ENCODE results near the gene ZNF526.

ZNF526 gene

GRCh38 chr19:42197375-42197817 is 22.7 kb upstream of the ZNF526 start:
- no peak for DNase-seq

- DNase-seq: peak in 2 of 4 experiments; percentile 57 to 61
Measured at GRCh38 chr19:42198676-42199439, 21.3 kb upstream of the ZNF526 start.

- DNase-seq: peak in 2 of 4 experiments; percentile 17 to 42
Measured at GRCh38 chr19:42199440-42200115, 20.5 kb upstream of the ZNF526 start.

- DNase-seq: no peak
Measured at GRCh38 chr19:42200116-42200715, 19.9 kb upstream of the ZNF526 start.

GRCh38 chr19:42201489-42202289 is 18.4 kb upstream of the ZNF526 start:
- DNase-seq: peak in 1 of 4 experiments; percentile 17

- DNase-seq: no peak
Measured at GRCh38 chr19:42202290-42202880, 17.7 kb upstream of the ZNF526 start.

- no peak for DNase-seq
Measured at GRCh38 chr19:42203700-42204099, 16.4 kb upstream of the ZNF526 start.

GRCh38 chr19:42204664-42205063 is 15.4 kb upstream of the ZNF526 start:
- no peak for DNase-seq

- DNase-seq: no peak
Measured at GRCh38 chr19:42206871-42207755, 13.0 kb upstream of the ZNF526 start.

GRCh38 chr19:42207767-42208271 is 12.3 kb upstream of the ZNF526 start:
- no peak for DNase-seq

GRCh38 chr19:42208612-42209011 is 11.5 kb upstream of the ZNF526 start:
- DNase-seq: no peak

- no peak for DNase-seq
Measured at GRCh38 chr19:42212886-42213285, 7.2 kb upstream of the ZNF526 start.

GRCh38 chr19:42214810-42215485 is 5.2 kb upstream of the ZNF526 start:
- no peak for DNase-seq

GRCh38 chr19:42216653-42217519 is 3.2 kb upstream of the ZNF526 start:
- DNase-seq: peak in 2 of 4 experiments; percentile 20 to 23

GRCh38 chr19:42217520-42218437 is 2.3 kb upstream of the ZNF526 start, which contains the start of gene DEDD2:
DEDD2 (minus strand) TSS chr19:42217677; CDS start chr19:42217007, 670 bp downstream.
- DNase-seq: peak; percentile 99

- DNase-seq: no peak
Measured at GRCh38 chr19:42220751-42221097, 612 bp downstream of the ZNF526 start.

GRCh38 chr19:42224940-42225717 is 5.0 kb downstream of the ZNF526 start:
- DNase-seq: no peak

Measured in activated naive CD4-positive, alpha-beta T cell (primary cell).